ENCODE measurements around the gene CXCL5. TPM values are rescaled to one million over a fixed set of nuclear protein-coding genes. Genes with fewer than 3 reads are reported as not detected.

CXCL5 gene
- total and polyA plus RNA-seq, 8 donors: 1.3 to 40.1 (median 13.1) TPM; not detected in 2

DNA sequence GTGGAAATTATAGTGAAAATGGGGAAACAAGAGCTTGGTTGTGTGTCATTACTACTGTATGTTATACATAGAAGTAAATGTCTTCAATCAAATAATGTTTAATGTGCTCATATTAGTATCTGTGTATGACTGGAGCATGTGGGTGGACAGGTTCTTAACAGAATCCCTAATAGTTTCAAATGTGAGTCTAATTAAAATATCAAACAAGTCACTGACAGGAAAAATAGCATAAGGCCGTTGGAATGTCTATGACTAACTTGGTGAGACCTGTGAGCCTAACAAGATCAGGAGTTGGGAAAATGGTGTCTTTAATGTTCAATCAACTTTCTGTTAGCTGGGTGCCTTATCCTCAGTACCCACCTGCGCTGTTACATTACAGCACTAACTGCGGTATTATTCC lies 46.2 kb upstream of the CXCL5 start:
- H3K4me1 ChIP-seq: peaks cover 0 to 16% (median under 1%) of the 10 kb centered on the region in 4 donors
- H3K36me3 ChIP-seq: no peaks in the 10 kb centered on the region
- no peak for DNase-seq
- H3K9me3 ChIP-seq: peaks cover 0 to 11% (median 6%) of the 10 kb centered on the region in 4 donors
- H3K27me3 ChIP-seq: no peaks in the 10 kb centered on the region
- H3K4me3 ChIP-seq: no peak overlapping the region
- intact Hi-C loops (cut with DNase I; ENCODE audit: low total_unique reads): no loop called here
- no peak for TF ChIP-seq EP300 (IDR thresholded peaks at IDR 0.05)
- TF ChIP-seq, protein P1, sequence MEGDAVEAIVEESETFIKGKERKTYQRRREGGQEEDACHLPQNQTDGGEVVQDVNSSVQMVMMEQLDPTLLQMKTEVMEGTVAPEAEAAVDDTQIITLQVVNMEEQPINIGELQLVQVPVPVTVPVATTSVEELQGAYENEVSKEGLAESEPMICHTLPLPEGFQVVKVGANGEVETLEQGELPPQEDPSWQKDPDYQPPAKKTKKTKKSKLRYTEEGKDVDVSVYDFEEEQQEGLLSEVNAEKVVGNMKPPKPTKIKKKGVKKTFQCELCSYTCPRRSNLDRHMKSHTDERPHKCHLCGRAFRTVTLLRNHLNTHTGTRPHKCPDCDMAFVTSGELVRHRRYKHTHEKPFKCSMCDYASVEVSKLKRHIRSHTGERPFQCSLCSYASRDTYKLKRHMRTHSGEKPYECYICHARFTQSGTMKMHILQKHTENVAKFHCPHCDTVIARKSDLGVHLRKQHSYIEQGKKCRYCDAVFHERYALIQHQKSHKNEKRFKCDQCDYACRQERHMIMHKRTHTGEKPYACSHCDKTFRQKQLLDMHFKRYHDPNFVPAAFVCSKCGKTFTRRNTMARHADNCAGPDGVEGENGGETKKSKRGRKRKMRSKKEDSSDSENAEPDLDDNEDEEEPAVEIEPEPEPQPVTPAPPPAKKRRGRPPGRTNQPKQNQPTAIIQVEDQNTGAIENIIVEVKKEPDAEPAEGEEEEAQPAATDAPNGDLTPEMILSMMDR (IDR thresholded peaks at IDR 0.05): no peak
- TF ChIP-seq POLR2A (IDR thresholded peaks at IDR 0.05): no peak
- TF ChIP-seq POLR2AphosphoS5 (IDR thresholded peaks at IDR 0.05): no peak
- WGBS, 5 donors: 81 to 90% (median 86%) methylated on average over 3 of the region's 3 CpGs
- no peak overlapping the region for H3K27ac ChIP-seq

DNA sequence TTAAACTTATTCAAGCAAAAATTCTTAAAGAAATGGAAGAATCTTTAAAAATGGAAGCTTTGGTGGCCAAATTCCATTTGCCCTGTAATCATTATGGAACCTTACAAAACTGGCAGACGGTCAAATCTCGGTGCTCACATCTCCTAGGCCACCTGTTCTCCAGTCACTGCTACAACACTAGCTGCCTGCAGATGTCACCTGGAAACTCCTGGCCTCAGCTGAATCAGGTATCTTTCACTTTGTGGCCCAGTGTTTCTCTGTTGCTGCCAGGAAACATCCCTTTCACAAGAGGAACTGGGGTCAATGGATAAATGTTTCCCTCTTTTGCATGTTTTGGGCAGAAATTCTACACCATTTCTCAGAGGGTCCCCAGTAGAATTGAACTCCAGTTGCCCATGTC lies 44.2 kb upstream of the CXCL5 start:
- no peak for TF ChIP-seq POLR2AphosphoS5 (IDR thresholded peaks at IDR 0.05)
- TF ChIP-seq, protein P1 (IDR thresholded peaks at IDR 0.05): no peak
- no peak for TF ChIP-seq EP300 (IDR thresholded peaks at IDR 0.05)
- TF ChIP-seq POLR2A (IDR thresholded peaks at IDR 0.05): no peak
- no peak overlapping the region for H3K27ac ChIP-seq
- H3K4me3 ChIP-seq: no peak overlapping the region
- WGBS, 5 donors: 41 to 60% (median 51%) methylated on average over 2 of the region's 2 CpGs
- peaks cover 0 to 8% (median 6%) of the 10 kb centered on the region in 4 donors for H3K9me3 ChIP-seq
- no peaks in the 10 kb centered on the region for H3K27me3 ChIP-seq
- H3K36me3 ChIP-seq: no peaks in the 10 kb centered on the region
- DNase-seq: peak; percentile 34 to 58
- intact Hi-C loops (cut with DNase I; ENCODE audit: low total_unique reads): no loop called here
- H3K4me1 ChIP-seq: peaks cover 0 to 28% (median 9%) of the 10 kb centered on the region in 4 donors

DNA sequence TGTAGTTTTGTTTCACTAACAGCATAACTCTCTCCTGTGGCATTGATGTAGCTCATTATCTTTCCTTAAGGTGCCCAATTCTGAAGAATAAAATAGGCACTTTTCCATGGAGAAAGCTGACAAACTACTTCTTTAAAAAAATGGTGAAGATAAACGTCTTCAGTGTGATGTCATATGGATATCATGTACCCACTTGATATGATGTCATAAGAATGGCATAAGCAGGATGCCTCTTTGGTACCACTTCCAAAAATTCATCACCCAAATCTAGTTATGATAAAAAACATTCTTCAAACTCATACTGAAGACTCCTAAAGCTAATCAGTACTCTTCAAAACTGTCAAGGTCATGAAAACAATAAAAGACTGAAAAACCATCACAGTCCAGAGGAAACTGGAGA lies 42.9 kb upstream of the CXCL5 start:
- peaks cover 0 to 3% (median under 1%) of the 10 kb centered on the region in 4 donors for H3K9me3 ChIP-seq
- H3K36me3 ChIP-seq: no peaks in the 10 kb centered on the region
- no peak overlapping the region for H3K4me3 ChIP-seq
- no peaks in the 10 kb centered on the region for H3K27me3 ChIP-seq
- intact Hi-C loops (cut with DNase I; ENCODE audit: low total_unique reads): no loop called here
- DNase-seq: no peak
- no peak overlapping the region for H3K27ac ChIP-seq
- 21 to 41% (median 36%) methylated on average over 1 of the region's 1 CpG for WGBS, 5 donors
- peaks cover 0 to 31% (median 10%) of the 10 kb centered on the region in 4 donors for H3K4me1 ChIP-seq
- TF ChIP-seq, protein P1 (IDR thresholded peaks at IDR 0.05): no peak
- no peak for TF ChIP-seq POLR2AphosphoS5 (IDR thresholded peaks at IDR 0.05)
- TF ChIP-seq POLR2A (IDR thresholded peaks at IDR 0.05): no peak
- TF ChIP-seq EP300 (IDR thresholded peaks at IDR 0.05): no peak

DNA sequence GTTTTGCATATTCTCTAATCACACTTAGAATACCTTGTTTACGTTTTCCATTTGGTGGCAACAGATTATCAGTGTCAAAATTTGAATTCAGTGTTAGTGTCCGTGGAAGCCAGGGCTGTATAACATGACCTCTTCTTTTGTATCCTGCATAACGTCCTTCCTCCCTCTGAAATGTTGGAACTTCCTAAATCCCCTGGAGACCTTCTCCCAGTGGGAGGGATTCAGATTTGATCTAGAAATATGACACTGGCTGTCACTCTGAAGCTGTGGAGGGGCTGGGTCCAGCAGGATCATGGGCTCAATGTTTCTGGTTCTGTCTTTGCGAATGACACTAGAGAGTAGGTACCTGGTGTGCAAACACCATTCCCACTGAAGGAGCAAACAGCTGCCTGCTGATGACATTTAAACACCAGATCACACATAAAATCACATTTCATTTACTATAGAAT lies 40.9 kb upstream of the CXCL5 start:
- Histone ChIP-seq H3K9me3 (no peaks in the 10 kb centered on the region), H3K4me1 (peaks cover 0 to 31% (median 10%) of the 10 kb centered on the region in 4 donors), H3K36me3 (no peaks in the 10 kb centered on the region), H3K27me3 (no peaks in the 10 kb centered on the region), H3K4me3 (peak overlapping the region; percentile 58 to 68 (median 62)), H3K27ac (peak overlapping the region in 4 of 5 donors; percentile 74 to 84 (median 80))
- 10 to 20% (median 14%) methylated on average over 4 of the region's 4 CpGs for WGBS, 5 donors
- TF ChIP-seq POLR2A (IDR thresholded peaks at IDR 0.05): no peak
- TF ChIP-seq POLR2AphosphoS5 (IDR thresholded peaks at IDR 0.05): no peak
- TF ChIP-seq, protein P1 (IDR thresholded peaks at IDR 0.05): no peak
- TF ChIP-seq EP300 (IDR thresholded peaks at IDR 0.05): no peak
- DNase-seq: peak in 1 of 2 donors; percentile 10
- intact Hi-C loops (cut with DNase I; ENCODE audit: low total_unique reads): no loop called here
